GM10266 (cell line): ENCODE data around the gene SULT2B1.
"Not testable (repeated sequence)": the region's sequence is repeated elsewhere in the genome, so short reads cannot be mapped to it uniquely, and the experiment has no call there.

Source experiments
- DNase-seq: peaks from one replicate; pipeline ENCODE4 v3.0.0; 2012; ENCODE audit errors: extremely low spot score
- CTCF ChIP-seq: IDR thresholded peaks from 2 replicates; pipeline ENCODE4 v1.5.1; 2012; ENCODE audit warnings: mild to moderate bottlenecking, low read depth; ENCODE audit not compliant: control insufficient read depth, insufficient read depth; ENCODE audit errors: missing control alignments

The SULT2B1 gene

GRCh38 chr19:48530770-48531169, 21.2 kb upstream of the SULT2B1 start:
- no peak for DNase-seq
- no peak for TF ChIP-seq CTCF

GRCh38 chr19:48533770-48534169, 18.2 kb upstream of the SULT2B1 start:
- TF ChIP-seq CTCF, result no peak
- no peak for DNase-seq

- DNase-seq, result no peak
- no peak for TF ChIP-seq CTCF
Measured at GRCh38 chr19:48537541-48537940, 14.4 kb upstream of the SULT2B1 start.

- DNase-seq, result not testable (repeated sequence)
Measured at GRCh38 chr19:48538057-48538456, 13.9 kb upstream of the SULT2B1 start.

GRCh38 chr19:48539503-48540096, 12.4 kb upstream of the SULT2B1 start:
- no peak for TF ChIP-seq CTCF
- DNase-seq, result no peak

GRCh38 chr19:48540110-48540509, 11.9 kb upstream of the SULT2B1 start:
- no peak for DNase-seq

GRCh38 chr19:48541813-48542212, 10.2 kb upstream of the SULT2B1 start:
- DNase-seq, result no peak
- TF ChIP-seq CTCF, result no peak

More at GRCh38 chr19:48540110-48540509, 11.9 kb upstream of the SULT2B1 start:
- TF ChIP-seq CTCF, result no peak
